ENCODE data around the gene HLA-DOB. TPM values are rescaled to one million over a fixed set of nuclear protein-coding genes. Genes with fewer than 3 reads are reported as not detected.

The HLA-DOB gene
- total RNA-seq, 1 donor from 2014 or later: not detected

DNA sequence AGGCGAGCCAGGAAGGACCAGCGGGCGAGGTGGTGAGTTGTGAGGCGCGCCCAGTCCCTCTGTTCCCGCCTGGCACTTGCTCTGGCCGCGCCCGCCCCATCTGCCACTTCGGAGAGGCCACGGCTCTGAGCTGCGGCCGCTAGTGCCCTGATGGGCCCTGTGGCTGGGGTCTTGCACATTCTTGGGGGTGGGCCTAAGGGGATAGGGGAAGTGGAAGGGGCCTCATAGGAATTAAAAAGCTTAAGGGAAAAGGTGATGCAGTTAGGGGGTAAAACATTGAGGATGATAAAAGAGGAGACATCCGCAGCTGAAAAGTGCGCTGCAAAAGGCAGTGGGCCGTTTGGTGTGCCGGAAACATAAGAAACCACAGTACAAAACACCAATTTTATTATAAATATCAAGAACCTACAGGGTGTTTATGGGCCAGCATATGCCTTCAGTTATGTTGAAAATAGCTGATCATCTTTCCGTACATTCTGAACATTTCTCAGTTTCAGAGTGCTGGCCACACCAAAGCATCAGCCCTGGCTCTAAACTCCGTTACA, 28.1 kb upstream of the HLA-DOB start:
- intact Hi-C loops (cut with DNase I): no loop called here
- DNase-seq (no peak), ATAC-seq (ENCODE audit: poor library complexity) (no peak)

- ATAC-seq (ENCODE audit: poor library complexity) (peak; percentile 98), DNase-seq (peak; percentile 97)
- intact Hi-C loops (cut with DNase I): no loop called here
These were observed 27.4 kb upstream of the HLA-DOB start, which contains the start of gene PSMB8 for GRCh38 chr6:32843979-32844838. PSMB8 (minus strand) TSS chr6:32844047; CDS start chr6:32843996, 51 bp downstream.

- DNase-seq (no peak), ATAC-seq (ENCODE audit: poor library complexity) (no peak)
- intact Hi-C loops (cut with DNase I): no loop called here
These were observed 26.7 kb upstream of the HLA-DOB start for GRCh38 chr6:32843331-32843978.

DNA sequence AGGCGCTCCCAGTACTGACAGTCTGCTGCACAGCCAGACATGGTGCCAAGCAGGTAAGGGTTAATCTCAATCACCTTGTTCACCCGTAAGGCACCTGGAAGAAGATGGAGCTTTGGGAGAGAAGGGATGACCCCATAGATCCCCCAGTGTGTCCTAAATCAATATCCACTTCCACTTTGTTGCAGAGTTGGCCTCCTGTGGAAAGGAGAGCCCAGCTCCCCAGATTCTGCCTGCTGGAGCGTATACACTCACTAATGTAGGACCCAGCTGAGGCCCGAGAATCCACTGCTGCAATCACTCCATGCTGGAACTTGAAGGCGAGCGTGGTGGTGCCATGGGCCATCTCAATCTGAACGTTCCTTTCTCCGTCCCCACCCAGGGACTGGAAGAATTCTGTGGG, 25.9 kb upstream of the HLA-DOB start:
- no peak for ATAC-seq (ENCODE audit: poor library complexity)
- DNase-seq: no peak

DNA sequence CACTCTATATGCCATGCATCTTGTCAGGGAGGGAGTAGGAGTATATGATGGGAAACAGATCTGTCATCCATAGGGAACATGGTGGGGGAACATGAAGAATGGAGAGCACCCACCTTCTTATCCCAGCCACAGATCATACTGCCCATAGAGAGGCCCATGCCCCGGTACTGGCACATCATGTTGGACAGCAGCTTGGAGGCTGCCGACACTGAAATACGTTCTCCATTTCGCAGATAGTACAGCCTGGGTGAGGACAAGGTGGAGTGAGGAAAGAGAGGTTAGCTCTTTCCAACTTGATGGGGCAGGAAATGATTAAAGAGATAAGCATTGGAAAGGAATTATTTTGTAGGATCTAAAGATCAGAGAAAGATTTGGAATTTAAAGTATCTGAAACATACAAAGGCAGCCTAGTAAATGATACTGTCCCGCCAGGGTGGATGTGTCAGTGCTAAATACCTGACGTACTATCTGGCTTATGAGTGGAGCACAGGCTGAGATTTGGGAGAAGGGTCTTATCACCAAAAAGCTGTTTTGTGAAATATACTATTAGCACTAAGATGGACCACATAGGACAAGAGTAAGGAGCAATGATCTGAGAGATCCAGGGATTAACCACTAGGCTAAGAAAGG, 25.3 kb upstream of the HLA-DOB start:
- DNase-seq (no peak), ATAC-seq (ENCODE audit: poor library complexity) (no peak)
- intact Hi-C loops (cut with DNase I): no loop called here

More for the DNA sequence above, 25.9 kb upstream of the HLA-DOB start:
- intact Hi-C loops (cut with DNase I): no loop called here

- ATAC-seq (ENCODE audit: poor library complexity) (no peak), DNase-seq (no peak)
- intact Hi-C loops (cut with DNase I): no loop called here
These were observed 23.9 kb upstream of the HLA-DOB start for GRCh38 chr6:32840604-32841246.

- intact Hi-C loops (cut with DNase I): loop anchor here (2.0 kb wide), 1 partner anchor 15 kb away; the partner anchor contains the start of gene PSMB9
- ATAC-seq (ENCODE audit: poor library complexity) (no peak), DNase-seq (no peak)
These were observed 22.6 kb upstream of the HLA-DOB start for GRCh38 chr6:32839356-32839755.

DNA sequence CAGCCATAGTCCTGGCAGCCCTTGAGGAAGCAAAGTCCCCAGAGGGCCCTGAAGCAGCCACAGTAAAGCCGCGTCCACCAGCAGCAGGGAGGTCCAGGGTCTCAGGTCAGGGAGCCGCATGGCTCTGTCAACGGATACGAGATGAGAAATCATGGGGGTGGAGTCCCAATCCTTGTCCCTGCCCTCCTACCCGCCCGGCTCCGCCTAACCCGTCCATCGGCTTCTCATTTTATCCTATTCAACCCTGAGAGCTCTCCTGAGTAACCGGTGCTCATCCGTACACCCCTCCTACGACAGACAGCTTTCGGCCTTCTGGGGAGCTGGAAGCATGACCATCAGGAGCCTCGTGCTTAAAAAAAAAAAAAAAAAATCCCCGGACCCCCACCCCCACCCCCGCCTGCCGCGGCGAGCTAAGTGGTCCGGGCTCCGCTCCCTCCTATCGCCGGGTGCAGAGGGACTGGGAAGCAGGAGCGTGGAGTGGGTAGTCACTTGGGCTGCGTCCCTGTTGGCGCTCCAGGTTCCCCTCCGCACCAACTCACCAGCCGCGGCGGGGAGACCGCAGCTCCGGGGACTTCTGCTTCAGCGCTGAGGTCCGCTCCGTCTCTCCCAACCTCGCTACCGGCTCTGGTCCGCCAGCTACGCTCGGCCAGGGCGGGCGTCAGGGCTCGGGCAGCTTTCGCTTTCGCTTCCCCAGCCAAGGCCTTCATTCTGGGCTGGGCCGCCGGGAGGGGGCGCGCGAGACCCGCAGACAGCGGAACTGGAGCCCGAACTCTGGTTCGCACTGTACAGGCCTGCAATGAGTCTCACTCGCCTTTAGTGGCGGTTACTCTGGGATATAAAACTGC, 21.5 kb upstream of the HLA-DOB start, which contains the start of gene TAP2:
Gene TAP2, minus strand, starts transcription at position 626 of the 845 bp plus-strand sequence. Its CDS starts 506 bp downstream, at position 120.
- DNase-seq (peak; percentile 98), ATAC-seq (ENCODE audit: poor library complexity) (peak; percentile 98)
- intact Hi-C loops (cut with DNase I): loop anchor here (2.0 kb wide), 1 partner anchor 16 kb away; the partner anchor contains the start of gene PSMB9

- DNase-seq (no peak), ATAC-seq (ENCODE audit: poor library complexity) (no peak)
- intact Hi-C loops (cut with DNase I): loop anchor here (2.0 kb wide), 1 partner anchor 17 kb away; the partner anchor contains the start of gene PSMB9
These were observed 20.9 kb upstream of the HLA-DOB start for GRCh38 chr6:32837651-32838113.

DNA sequence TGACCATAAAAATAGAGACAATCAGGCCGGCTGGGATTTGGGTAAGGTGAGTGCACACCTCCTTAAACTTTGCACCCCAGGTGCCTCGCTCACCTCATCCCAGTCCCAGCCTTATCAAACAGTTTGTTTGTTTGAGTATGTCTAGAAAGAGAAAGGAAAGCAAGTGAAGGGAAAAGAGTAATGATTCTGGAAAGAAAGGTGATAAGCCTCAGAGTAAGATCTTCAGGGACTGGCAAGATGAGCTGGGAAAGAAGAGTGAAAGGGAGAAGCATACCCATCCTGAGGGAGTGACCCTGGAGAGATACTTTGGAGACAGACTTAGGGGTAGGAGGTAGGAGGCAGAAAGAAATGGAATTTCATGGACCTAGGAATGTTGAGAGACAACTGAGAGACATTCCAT, 20.1 kb upstream of the HLA-DOB start:
- DNase-seq (no peak), ATAC-seq (ENCODE audit: poor library complexity) (no peak)
- intact Hi-C loops (cut with DNase I): no loop called here

- intact Hi-C loops (cut with DNase I): no loop called here
- DNase-seq: no peak
These were observed 18.5 kb upstream of the HLA-DOB start for GRCh38 chr6:32835167-32835893.

GRCh38 chr6:32833664-32834063, 16.9 kb upstream of the HLA-DOB start:
- ATAC-seq (ENCODE audit: poor library complexity) (no peak), DNase-seq (no peak)
- intact Hi-C loops (cut with DNase I): loop anchor here (5.0 kb wide), 1 partner anchor 34 kb away; no protein-coding TSS in a partner anchor

More at GRCh38 chr6:32835167-32835893, 18.5 kb upstream of the HLA-DOB start:
- no peak for ATAC-seq (ENCODE audit: poor library complexity)

GRCh38 chr6:32832535-32832934, 15.7 kb upstream of the HLA-DOB start:
- no peak for DNase-seq
- intact Hi-C loops (cut with DNase I): loop anchor here (5.0 kb wide), 1 partner anchor 35 kb away; no protein-coding TSS in a partner anchor
- no peak for ATAC-seq (ENCODE audit: poor library complexity)

- ATAC-seq (ENCODE audit: poor library complexity) (no peak), DNase-seq (no peak)
- intact Hi-C loops (cut with DNase I): loop anchor here (5.0 kb wide), 1 partner anchor 36 kb away; no protein-coding TSS in a partner anchor
These were observed 14.1 kb upstream of the HLA-DOB start for GRCh38 chr6:32830936-32831335.

GRCh38 chr6:32830017-32830416, 13.2 kb upstream of the HLA-DOB start:
- no peak for ATAC-seq (ENCODE audit: poor library complexity)
- intact Hi-C loops (cut with DNase I): loop anchor here (5.0 kb wide), 1 partner anchor 37 kb away; no protein-coding TSS in a partner anchor
- no peak for DNase-seq

DNA sequence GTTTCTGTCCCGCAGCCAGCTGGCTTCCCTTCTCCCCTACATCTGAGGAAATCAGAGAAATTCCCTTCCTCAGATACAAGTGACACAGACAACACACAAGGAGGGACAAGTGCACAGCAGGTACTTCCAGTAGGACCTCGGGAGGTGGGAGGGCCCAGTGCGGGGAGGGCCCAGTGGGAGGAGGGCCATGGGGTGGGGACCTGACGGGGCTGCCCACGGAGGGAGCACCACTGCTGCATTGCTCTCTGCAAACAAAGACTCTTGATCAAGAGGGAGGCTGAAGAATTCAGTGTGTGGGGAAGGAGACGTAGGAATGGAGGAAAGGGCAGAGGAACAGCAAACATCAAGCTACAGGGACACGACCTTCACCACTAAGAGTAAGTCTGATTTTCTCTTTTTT, 12.7 kb upstream of the HLA-DOB start:
- intact Hi-C loops (cut with DNase I): no loop called here
- ATAC-seq (ENCODE audit: poor library complexity) (no peak), DNase-seq (no peak)

- intact Hi-C loops (cut with DNase I): no loop called here
- DNase-seq: no peak
- no peak for ATAC-seq (ENCODE audit: poor library complexity)
These were observed 10.2 kb upstream of the HLA-DOB start for GRCh38 chr6:32827025-32827424.
